Tibial nerve (tissue), 4 donors: ENCODE measurements around the gene ASIC3. TPM values are rescaled to one million over a fixed set of nuclear protein-coding genes. Genes with fewer than 3 reads are reported as not detected.

Source experiments
- DNase-seq, 2 donors: peaks; one replicate each; pipeline ENCODE4 v3.0.0-alpha.2; 2019; ENCODE audit warnings: low spot score in 2 of 2
- H3K27ac ChIP-seq, 4 donors: fragments of 200-600 bp; sonication (generic) in 3 of 4; one replicate each; pipeline ENCODE4 v1.5.1; 2017 to 2019; ENCODE audit warnings: mild to moderate bottlenecking in 1 of 4
- H3K27me3 ChIP-seq, 2 donors: fragments of 200-600 bp; sonication (generic) in 1 of 2; one replicate each; pipeline versions ENCODE4 v1.5.1 to v1.6.0; 2017 to 2019
- H3K36me3 ChIP-seq, 3 donors: fragments of 200-600 bp; sonication (generic); one replicate each; pipeline ENCODE4 v1.5.1; 2018 to 2019
- H3K4me1 ChIP-seq, 4 donors: fragments of 200-600 bp; sonication (generic) in 3 of 4; one replicate each; pipeline ENCODE4 v1.5.1; 2017 to 2019
- H3K4me3 ChIP-seq, 4 donors: fragments of 200-600 bp; sonication (generic) in 3 of 4; one replicate each; pipeline ENCODE4 v1.5.1; 2017 to 2019; ENCODE audit warnings: mild to moderate bottlenecking in 1 of 4, moderate library complexity in 1 of 4
- H3K9me3 ChIP-seq, 4 donors: fragments of 200-600 bp; sonication (generic) in 3 of 4; one replicate each; pipeline ENCODE4 v1.5.1; 2017 to 2019
- EP300 ChIP-seq, 2 donors: sonication (generic); formaldehyde crosslinking; IDR thresholded peaks; one replicate each; pipeline ENCODE4 v1.6.1; 2017; ENCODE audit warnings: antibody characterized with exemption in 2 of 2, mild to moderate bottlenecking in 1 of 2
- POLR2A ChIP-seq, 2 donors: fragments of 450-650 bp; IDR thresholded peaks; one replicate each; pipeline ENCODE4 v1.6.1; 2017; ENCODE audit warnings: antibody characterized with exemption in 2 of 2, mild to moderate bottlenecking in 2 of 2, moderate library complexity in 2 of 2
- WGBS, 2 donors: methylation state at CpG; one replicate each; pipeline ENCODE4 v1.1.5; 2018; 5-methylcytosine and 5-hydroxymethylcytosine counted together
- total RNA-seq, 4 donors: library from RNA; depleted of rRNA; stranded (reverse); fragments of >200 nt; gene quantifications; one replicate each; pipeline ENCODE4 v1.1.0, GENCODE V29; 2016
- TF ChIP-seq, protein P1 (sequence below), 5 experiments: fragments of 200-600 bp in 3 of 5; fragments of 450-650 bp in 2 of 5; sonication (generic) in 3 of 5; IDR thresholded peaks; one replicate each; pipeline ENCODE4 v1.5.1; 2016 to 2019; ENCODE audit warnings: antibody characterized with exemption in 5 of 5, mild to moderate bottlenecking in 3 of 5, moderate library complexity in 2 of 5

Gene ASIC3
- total RNA-seq, 4 donors from 2014 or later = 1.7 to 6.0 (median 4.0) TPM

- Histone ChIP-seq H3K27ac (no peak overlapping the region), H3K9me3 (no peaks in the 10 kb centered on the region), H3K4me3 (no peak overlapping the region), H3K36me3 (no peaks in the 10 kb centered on the region), H3K27me3 (peaks cover 2 to 86% of the 10 kb centered on the region in 2 donors), H3K4me1 (peaks cover 0 to 36% (median 25%) of the 10 kb centered on the region in 4 donors)
- TF ChIP-seq, protein P1, sequence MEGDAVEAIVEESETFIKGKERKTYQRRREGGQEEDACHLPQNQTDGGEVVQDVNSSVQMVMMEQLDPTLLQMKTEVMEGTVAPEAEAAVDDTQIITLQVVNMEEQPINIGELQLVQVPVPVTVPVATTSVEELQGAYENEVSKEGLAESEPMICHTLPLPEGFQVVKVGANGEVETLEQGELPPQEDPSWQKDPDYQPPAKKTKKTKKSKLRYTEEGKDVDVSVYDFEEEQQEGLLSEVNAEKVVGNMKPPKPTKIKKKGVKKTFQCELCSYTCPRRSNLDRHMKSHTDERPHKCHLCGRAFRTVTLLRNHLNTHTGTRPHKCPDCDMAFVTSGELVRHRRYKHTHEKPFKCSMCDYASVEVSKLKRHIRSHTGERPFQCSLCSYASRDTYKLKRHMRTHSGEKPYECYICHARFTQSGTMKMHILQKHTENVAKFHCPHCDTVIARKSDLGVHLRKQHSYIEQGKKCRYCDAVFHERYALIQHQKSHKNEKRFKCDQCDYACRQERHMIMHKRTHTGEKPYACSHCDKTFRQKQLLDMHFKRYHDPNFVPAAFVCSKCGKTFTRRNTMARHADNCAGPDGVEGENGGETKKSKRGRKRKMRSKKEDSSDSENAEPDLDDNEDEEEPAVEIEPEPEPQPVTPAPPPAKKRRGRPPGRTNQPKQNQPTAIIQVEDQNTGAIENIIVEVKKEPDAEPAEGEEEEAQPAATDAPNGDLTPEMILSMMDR (IDR thresholded peaks at IDR 0.05) = no peak
- TF ChIP-seq EP300 (IDR thresholded peaks at IDR 0.05) (no peak), POLR2A (IDR thresholded peaks at IDR 0.05) (no peak)
- no peak for DNase-seq
- 88 to 89% methylated on average over 13 to 15 of the region's 15 CpGs for WGBS, 2 donors
These were observed 31.4 kb upstream of the ASIC3 start for GRCh38 chr7:151016942-151017341.

GRCh38 chr7:151017370-151017952 lies 30.9 kb upstream of the ASIC3 start:
- no peaks in the 10 kb centered on the region for H3K9me3 ChIP-seq
- peaks cover 2 to 86% of the 10 kb centered on the region in 2 donors for H3K27me3 ChIP-seq
- TF ChIP-seq, protein P1 (IDR thresholded peaks at IDR 0.05) = no peak
- no peak for TF ChIP-seq EP300 (IDR thresholded peaks at IDR 0.05)
- no peak for TF ChIP-seq POLR2A (IDR thresholded peaks at IDR 0.05)
- WGBS, 2 donors = 42% methylated on average over 10 to 13 of the region's 13 CpGs
- peaks cover 0 to 36% (median 25%) of the 10 kb centered on the region in 4 donors for H3K4me1 ChIP-seq
- no peak overlapping the region for H3K27ac ChIP-seq
- DNase-seq = no peak
- peak overlapping the region in 1 of 4 donors; percentile 34 for H3K4me3 ChIP-seq
- no peaks in the 10 kb centered on the region for H3K36me3 ChIP-seq

DNA sequence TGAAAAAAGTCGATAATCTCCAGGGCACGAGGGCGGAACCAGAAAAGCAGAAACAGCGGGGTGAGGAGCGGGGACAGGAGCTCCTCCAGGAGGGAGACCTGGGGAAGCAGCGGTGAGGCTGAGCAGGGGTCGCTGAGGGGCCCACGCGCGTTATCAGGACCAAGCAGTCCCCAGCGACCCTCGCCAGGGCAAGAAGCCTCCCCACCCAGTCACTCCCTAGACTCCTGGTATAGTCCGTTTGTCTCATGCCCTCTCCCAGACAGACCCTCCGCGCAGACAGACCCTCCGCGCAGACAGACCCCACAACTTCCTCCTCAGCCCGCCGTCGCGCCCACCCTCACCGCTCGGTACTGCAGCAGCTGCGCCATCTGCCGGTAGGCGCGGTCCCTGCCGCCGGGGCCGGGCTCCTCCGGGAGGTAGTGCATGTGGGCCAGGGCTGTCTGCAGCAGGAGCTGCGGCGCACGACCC lies 30.3 kb upstream of the ASIC3 start:
- DNase-seq = peak; percentile 44 to 63
- no peaks in the 10 kb centered on the region for H3K9me3 ChIP-seq
- H3K27me3 ChIP-seq = peaks cover 2 to 81% of the 10 kb centered on the region in 2 donors
- H3K4me3 ChIP-seq = peak overlapping the region in 2 of 4 donors; percentile 21 to 34
- peaks cover 0 to 31% (median 22%) of the 10 kb centered on the region in 4 donors for H3K4me1 ChIP-seq
- 4 to 6% methylated on average over 22 to 34 of the region's 34 CpGs for WGBS, 2 donors
- TF ChIP-seq POLR2A (IDR thresholded peaks at IDR 0.05) (no peak), EP300 (IDR thresholded peaks at IDR 0.05) (no peak)
- TF ChIP-seq, protein P1 (IDR thresholded peaks at IDR 0.05) = peak; percentile 89 to 94 (median 90)
- H3K36me3 ChIP-seq = no peaks in the 10 kb centered on the region
- no peak overlapping the region for H3K27ac ChIP-seq

DNA sequence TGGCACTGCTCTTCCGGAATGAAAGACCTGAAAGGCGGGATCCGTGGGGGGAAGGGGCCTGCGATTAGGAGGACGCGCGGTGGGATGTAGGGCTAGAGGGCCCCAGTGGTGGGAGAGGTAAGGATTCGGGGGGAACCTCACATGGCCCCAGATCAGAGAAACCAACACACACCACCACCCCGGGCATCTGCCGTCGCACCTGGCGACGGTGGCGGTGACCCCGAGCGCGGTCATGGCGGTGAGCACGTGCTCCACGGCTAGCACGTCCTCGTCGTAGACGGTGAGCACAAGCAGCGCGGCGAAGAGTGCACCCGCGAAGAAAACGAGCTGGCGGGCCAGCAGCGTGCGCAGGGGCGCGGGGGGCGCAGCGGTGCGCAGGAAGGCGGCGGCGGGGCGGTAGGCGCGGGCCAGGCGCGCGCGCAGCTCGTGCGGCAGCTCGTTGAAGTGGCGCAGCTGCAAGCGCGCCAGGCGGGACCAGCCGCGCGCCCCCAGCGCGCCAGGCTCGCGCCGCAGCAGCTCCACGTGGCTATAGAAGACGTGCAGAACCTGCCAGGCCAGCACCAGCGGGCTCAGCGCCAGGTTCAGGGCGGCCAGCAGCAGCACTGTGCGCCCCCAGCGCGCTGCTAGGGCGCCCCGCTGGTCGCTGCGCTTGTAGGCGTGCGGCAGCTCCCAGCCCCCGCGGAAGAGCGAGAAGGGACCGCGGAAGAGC lies 29.8 kb upstream of the ASIC3 start:
- Histone ChIP-seq H3K27me3 (peaks cover 2 to 80% of the 10 kb centered on the region in 2 donors), H3K4me1 (peaks cover 0 to 25% (median 16%) of the 10 kb centered on the region in 4 donors), H3K27ac (no peak overlapping the region), H3K4me3 (peak overlapping the region in 2 of 4 donors; percentile 21 to 34), H3K9me3 (no peaks in the 10 kb centered on the region), H3K36me3 (no peaks in the 10 kb centered on the region)
- no peak for DNase-seq
- TF ChIP-seq, protein P1 (IDR thresholded peaks at IDR 0.05) = peak in 1 of 5 experiments; percentile 26
- TF ChIP-seq EP300 (IDR thresholded peaks at IDR 0.05) = no peak
- WGBS, 2 donors = 2 to 4% methylated on average over 15 to 70 of the region's 82 CpGs

DNA sequence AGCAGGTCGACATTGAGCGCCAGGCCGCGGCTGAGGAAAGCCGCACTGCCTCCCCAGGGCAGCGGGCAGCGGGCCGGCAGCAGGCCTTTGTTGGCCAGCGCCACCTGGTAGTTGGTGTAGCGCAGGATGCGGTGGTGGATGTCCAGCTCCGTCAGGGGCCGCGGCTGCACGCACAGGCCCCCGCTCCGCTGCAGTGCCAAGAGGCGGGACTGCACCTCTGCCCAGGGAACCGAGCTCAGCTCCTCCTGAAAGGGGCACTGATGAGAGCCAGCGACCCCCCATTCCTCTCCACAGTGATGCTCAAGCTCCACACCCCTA lies 29.2 kb upstream of the ASIC3 start:
- 9 to 30% methylated on average over 5 to 14 of the region's 20 CpGs for WGBS, 2 donors
- Histone ChIP-seq H3K27me3 (peaks cover 2 to 80% of the 10 kb centered on the region in 2 donors), H3K9me3 (no peaks in the 10 kb centered on the region), H3K27ac (no peak overlapping the region), H3K36me3 (no peaks in the 10 kb centered on the region), H3K4me3 (peak overlapping the region in 2 of 4 donors; percentile 18 to 34), H3K4me1 (peaks cover 0 to 20% (median 11%) of the 10 kb centered on the region in 4 donors)
- DNase-seq = no peak
- no peak for TF ChIP-seq POLR2A (IDR thresholded peaks at IDR 0.05)
- TF ChIP-seq, protein P1 (IDR thresholded peaks at IDR 0.05) = no peak
- TF ChIP-seq EP300 (IDR thresholded peaks at IDR 0.05) = no peak
